BLaER1 (cell line): ENCODE data around the gene AGAP2.
"Not testable (repeated sequence)": the region's sequence is repeated elsewhere in the genome, so short reads cannot be mapped to it uniquely, and the experiment has no call there.

ENCODE experiments used
- H3K27ac ChIP-seq: shearing (Covaris generic); formaldehyde crosslinking; 2 replicates; pipeline ENCODE4 v1.8.1; 2022
- H3K27me3 ChIP-seq: shearing (Covaris generic); formaldehyde crosslinking; 2 replicates; pipeline ENCODE4 v1.8.1; 2022
- H3K36me3 ChIP-seq: shearing (Covaris generic); formaldehyde crosslinking; 2 replicates; pipeline ENCODE4 v1.8.1; 2022
- H3K4me1 ChIP-seq: shearing (Covaris generic); formaldehyde crosslinking; 2 replicates; pipeline ENCODE4 v1.8.1; 2022
- H3K4me2 ChIP-seq: shearing (Covaris generic); formaldehyde crosslinking; 2 replicates; pipeline ENCODE4 v1.8.1; 2022
- H3K4me3 ChIP-seq: shearing (Covaris generic); formaldehyde crosslinking; 2 replicates; pipeline ENCODE4 v1.8.1; 2022
- H3K9ac ChIP-seq: shearing (Covaris generic); formaldehyde crosslinking; 2 replicates; pipeline ENCODE4 v1.8.1; 2022
- H3K9me3 ChIP-seq: shearing (Covaris generic); formaldehyde crosslinking; 2 replicates; pipeline ENCODE4 v1.8.1; 2022
- H4K20me1 ChIP-seq: shearing (Covaris generic); formaldehyde crosslinking; 2 replicates; pipeline ENCODE4 v1.8.1; 2022
- Cebpa-rat ChIP-seq: shearing (Covaris generic); IDR thresholded peaks from 2 replicates; pipeline ENCODE4 v1.8.1; 2022

AGAP2 gene

GRCh38 chr12:57777911-57778310, 39.4 kb upstream of the AGAP2 start:
- peaks cover 19% of the 10 kb centered on the region for H3K36me3 ChIP-seq
- H3K9ac ChIP-seq = no peak overlapping the region
- no peaks in the 10 kb centered on the region for H3K9me3 ChIP-seq
- H3K27me3 ChIP-seq = no peaks in the 10 kb centered on the region
- no peak overlapping the region for H3K27ac ChIP-seq
- H4K20me1 ChIP-seq = peaks cover 2% of the 10 kb centered on the region; the same call in 1 of the 2 replicates
- H3K4me3 ChIP-seq = no peak overlapping the region
- no peak for TF ChIP-seq Cebpa-rat
- no peak overlapping the region for H3K4me2 ChIP-seq
- H3K4me1 ChIP-seq = peaks cover 34% of the 10 kb centered on the region

- H3K4me1 ChIP-seq = peaks cover 37% of the 10 kb centered on the region
- no peaks in the 10 kb centered on the region for H4K20me1 ChIP-seq
- H3K36me3 ChIP-seq = peaks cover 19% of the 10 kb centered on the region
- TF ChIP-seq Cebpa-rat = no peak
- no peak overlapping the region for H3K4me2 ChIP-seq
- no peak overlapping the region for H3K9ac ChIP-seq
- no peaks in the 10 kb centered on the region for H3K9me3 ChIP-seq
- H3K27me3 ChIP-seq = no peaks in the 10 kb centered on the region
- no peak overlapping the region for H3K27ac ChIP-seq
- no peak overlapping the region for H3K4me3 ChIP-seq
Observed at GRCh38 chr12:57777367-57777766, 38.8 kb upstream of the AGAP2 start.

GRCh38 chr12:57776247-57776587, 37.7 kb upstream of the AGAP2 start:
- H4K20me1 ChIP-seq = no peaks in the 10 kb centered on the region
- TF ChIP-seq Cebpa-rat = no peak
- H3K27ac ChIP-seq = no peak overlapping the region
- no peak overlapping the region for H3K9ac ChIP-seq
- H3K27me3 ChIP-seq = no peaks in the 10 kb centered on the region
- H3K4me1 ChIP-seq = peaks cover 28% of the 10 kb centered on the region
- H3K36me3 ChIP-seq = peaks cover 19% of the 10 kb centered on the region
- no peaks in the 10 kb centered on the region for H3K9me3 ChIP-seq
- no peak overlapping the region for H3K4me3 ChIP-seq
- no peak overlapping the region for H3K4me2 ChIP-seq

GRCh38 chr12:57775563-57776246, 37.2 kb upstream of the AGAP2 start:
- Histone ChIP-seq H3K27me3 (no peaks in the 10 kb centered on the region), H3K9me3 (no peaks in the 10 kb centered on the region), H3K4me2 (no peak overlapping the region), H3K4me1 (peaks cover 28% of the 10 kb centered on the region), H3K9ac (no peak overlapping the region), H3K27ac (no peak overlapping the region), H3K4me3 (no peak overlapping the region), H3K36me3 (peaks cover 21% of the 10 kb centered on the region), H4K20me1 (no peaks in the 10 kb centered on the region)
- TF ChIP-seq Cebpa-rat = no peak

- Histone ChIP-seq H3K4me1 (peaks cover 24% of the 10 kb centered on the region), H3K9me3 (no peaks in the 10 kb centered on the region), H3K27ac (no peak overlapping the region), H3K36me3 (peaks cover 21% of the 10 kb centered on the region), H3K4me2 (no peak overlapping the region), H3K4me3 (no peak overlapping the region), H3K27me3 (no peaks in the 10 kb centered on the region), H4K20me1 (no peaks in the 10 kb centered on the region), H3K9ac (no peak overlapping the region)
- TF ChIP-seq Cebpa-rat = no peak
Observed at GRCh38 chr12:57775044-57775443, 36.5 kb upstream of the AGAP2 start.

- not testable (repeated sequence) for H3K27ac ChIP-seq, H3K9ac ChIP-seq, H4K20me1 ChIP-seq, H3K4me3 ChIP-seq, H3K4me2 ChIP-seq, H3K9me3 ChIP-seq, H3K27me3 ChIP-seq
- Histone ChIP-seq H3K36me3 (peaks cover 21% of the 10 kb centered on the region), H3K4me1 (peaks cover 24% of the 10 kb centered on the region)
Observed at GRCh38 chr12:57774634-57775033, 36.1 kb upstream of the AGAP2 start.

- Histone ChIP-seq H3K27me3 (peaks cover 13% of the 10 kb centered on the region), H3K27ac (peak within 1 kb of the TSS; percentile 93), H3K4me3 (peak within 1 kb of the TSS; percentile 84), H3K36me3 (peaks cover 32% of the 10 kb centered on the region), H3K9ac (peak within 1 kb of the TSS; percentile 89), H3K9me3 (no peaks in the 10 kb centered on the region), H4K20me1 (peaks cover 14% of the 10 kb centered on the region; the same call in 1 of the 2 replicates), H3K4me1 (peaks cover 24% of the 10 kb centered on the region), H3K4me2 (peak within 1 kb of the TSS; percentile 91)
- TF ChIP-seq Cebpa-rat = no peak
Observed at GRCh38 chr12:57772429-57773322, 34.1 kb upstream of the AGAP2 start, which contains the start of gene EEF1AKMT3. Gene EEF1AKMT3, plus strand, starts transcription at chr12:57772614. Its CDS starts 111 bp downstream, at chr12:57772725.

GRCh38 chr12:57771873-57772428, 33.4 kb upstream of the AGAP2 start, which contains the start of gene METTL1:
Gene METTL1, minus strand, starts transcription at chr12:57772105. Its CDS starts 22 bp downstream, at chr12:57772083.
- peak within 1 kb of the TSS; percentile 93 for H3K27ac ChIP-seq
- peaks cover 24% of the 10 kb centered on the region for H3K4me1 ChIP-seq
- peak within 1 kb of the TSS; percentile 84 for H3K4me3 ChIP-seq

GRCh38 chr12:57771236-57771872, 32.8 kb upstream of the AGAP2 start:
- Histone ChIP-seq H3K9ac (peak overlapping the region; percentile 89), H4K20me1 (peaks cover 25% of the 10 kb centered on the region), H3K27me3 (peaks cover 26% of the 10 kb centered on the region), H3K27ac (peak overlapping the region; percentile 93), H3K4me1 (peaks cover 24% of the 10 kb centered on the region), H3K4me2 (peak overlapping the region; percentile 91), H3K36me3 (peaks cover 32% of the 10 kb centered on the region), H3K4me3 (peak overlapping the region; percentile 84), H3K9me3 (no peaks in the 10 kb centered on the region)
- TF ChIP-seq Cebpa-rat = no peak

More at GRCh38 chr12:57771873-57772428, 33.4 kb upstream of the AGAP2 start, which contains the start of gene METTL1:
- Histone ChIP-seq H3K27me3 (peaks cover 20% of the 10 kb centered on the region), H3K36me3 (peaks cover 32% of the 10 kb centered on the region), H3K9ac (peak within 1 kb of the TSS; percentile 89), H3K4me2 (peak within 1 kb of the TSS; percentile 91), H3K9me3 (no peaks in the 10 kb centered on the region), H4K20me1 (peaks cover 19% of the 10 kb centered on the region)
- no peak for TF ChIP-seq Cebpa-rat
